Esophagus mucosa (tissue), 1 donor: Measurements from ENCODE around the gene C7. TPM values are rescaled to one million over a fixed set of nuclear protein-coding genes. Genes with fewer than 3 reads are reported as not detected.
"Not testable (repeated sequence)": the region's sequence is repeated elsewhere in the genome, so short reads cannot be mapped to it uniquely, and the experiment has no call there.

Experiments
- ATAC-seq: fragments of 200-7000 bp; cut with Tn5 transposase; one replicate; pipeline ENCODE4 v1.9.1; 2020
- total RNA-seq: library from RNA; stranded (reverse); gene quantifications from one replicate; pipeline ENCODE4 v1.2.4, GENCODE V29; 2023
- donor health status: DM: yes; HTN: yes; CAD: no.

C7 gene
- total RNA-seq, 1 donor from 2014 or later = 8.4 TPM

DNA sequence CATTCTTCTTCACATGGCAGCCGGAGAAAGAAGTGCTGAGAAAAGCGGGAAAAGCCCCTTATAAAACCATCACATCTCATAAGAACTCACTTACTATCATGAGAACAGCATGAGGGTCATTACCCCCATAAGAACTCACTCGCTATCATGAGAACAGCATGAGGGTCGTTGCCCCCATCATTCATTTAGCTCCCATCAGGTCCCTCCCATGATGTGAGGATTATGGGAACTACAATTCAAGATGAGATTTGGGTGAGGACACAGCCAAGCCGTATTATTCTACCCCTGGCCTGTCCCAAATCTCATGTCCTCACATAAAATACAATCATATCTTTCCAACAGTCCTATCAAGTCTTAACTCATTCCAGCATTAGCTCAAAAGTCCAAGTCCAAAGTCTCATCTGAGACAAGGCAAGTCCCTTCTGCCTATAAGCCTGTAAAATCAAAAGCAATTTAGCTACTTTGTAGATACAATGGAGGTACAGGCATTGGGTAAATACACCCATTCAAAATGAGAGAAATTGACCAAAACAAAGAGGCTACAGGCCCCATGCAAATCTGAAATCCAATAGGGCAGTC, 82.8 kb downstream of the C7 start:
- ATAC-seq = no peak

DNA sequence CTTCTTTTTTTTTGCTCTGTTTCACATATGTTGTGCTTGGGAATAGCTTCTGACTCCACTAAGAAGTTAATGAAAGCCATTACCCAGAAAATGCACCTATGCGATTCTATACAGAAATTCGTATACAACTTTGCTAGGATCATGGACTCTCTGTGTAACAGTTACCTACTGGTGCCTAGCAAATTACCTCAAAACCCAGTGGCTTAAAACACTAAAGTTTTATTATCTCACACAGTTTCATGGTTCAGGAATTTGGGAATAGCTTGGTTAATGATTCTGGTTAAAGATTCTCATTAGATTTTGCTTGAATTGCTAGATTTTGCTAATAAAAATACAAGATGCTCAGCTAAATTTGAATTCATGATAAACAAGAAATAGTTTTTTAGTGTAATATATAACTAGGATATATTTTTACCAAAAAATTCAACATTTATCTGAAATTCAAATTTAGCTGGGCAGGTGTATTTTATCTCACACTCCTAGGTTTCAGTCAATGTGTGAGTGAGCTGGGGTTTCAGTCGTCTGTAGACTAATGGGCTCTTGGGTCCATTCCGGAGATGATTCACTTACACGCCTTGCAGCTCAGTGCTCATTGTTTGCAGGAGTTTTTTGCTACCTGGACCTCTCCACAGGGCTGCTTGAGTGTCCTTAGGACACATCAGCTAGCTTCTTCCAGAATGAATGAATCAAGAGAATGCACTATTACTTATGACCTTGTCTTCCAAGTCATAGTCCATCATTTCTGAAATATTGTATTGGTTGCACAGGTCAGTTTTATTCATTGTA, 86.7 kb downstream of the C7 start:
- ATAC-seq = no peak

DNA sequence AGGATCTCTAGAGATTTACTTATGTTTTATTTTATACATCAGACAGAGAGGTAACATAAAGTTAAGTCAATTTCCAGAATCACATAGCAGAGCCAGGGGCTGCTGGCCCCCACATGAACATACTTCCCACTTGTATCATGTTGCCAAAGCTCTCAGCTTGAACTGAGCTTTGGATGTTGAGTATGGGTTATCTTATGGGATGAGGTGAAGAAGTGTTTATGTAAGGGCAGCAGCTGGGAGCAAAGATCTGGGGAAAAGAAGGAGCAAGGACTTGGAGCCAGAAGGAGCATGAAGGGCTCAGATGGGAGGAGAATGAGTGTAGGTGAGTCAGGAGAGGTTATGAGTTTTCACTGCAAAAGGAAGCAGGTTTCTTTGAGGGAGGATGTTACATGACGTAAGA, 89.8 kb downstream of the C7 start:
- no peak for ATAC-seq

DNA sequence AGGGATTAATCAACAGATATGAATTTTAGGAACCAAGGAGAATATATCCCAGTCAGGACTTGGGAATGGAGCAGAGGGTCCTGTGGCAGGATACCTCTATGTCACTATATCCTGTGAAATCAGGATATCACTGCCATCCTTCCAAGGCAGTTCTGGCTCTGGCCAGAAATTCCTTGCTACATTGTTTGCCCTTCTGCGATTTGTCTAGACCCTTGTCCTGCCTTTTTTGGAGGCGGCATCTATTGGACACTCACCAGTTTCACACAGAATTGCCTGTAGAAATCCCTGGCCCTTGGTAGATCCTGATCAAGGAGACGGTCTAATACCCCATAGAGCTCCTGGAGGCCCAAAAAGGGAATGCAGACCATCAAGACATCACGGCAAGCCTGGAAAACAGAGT, 90.7 kb downstream of the C7 start:
- no peak for ATAC-seq

DNA sequence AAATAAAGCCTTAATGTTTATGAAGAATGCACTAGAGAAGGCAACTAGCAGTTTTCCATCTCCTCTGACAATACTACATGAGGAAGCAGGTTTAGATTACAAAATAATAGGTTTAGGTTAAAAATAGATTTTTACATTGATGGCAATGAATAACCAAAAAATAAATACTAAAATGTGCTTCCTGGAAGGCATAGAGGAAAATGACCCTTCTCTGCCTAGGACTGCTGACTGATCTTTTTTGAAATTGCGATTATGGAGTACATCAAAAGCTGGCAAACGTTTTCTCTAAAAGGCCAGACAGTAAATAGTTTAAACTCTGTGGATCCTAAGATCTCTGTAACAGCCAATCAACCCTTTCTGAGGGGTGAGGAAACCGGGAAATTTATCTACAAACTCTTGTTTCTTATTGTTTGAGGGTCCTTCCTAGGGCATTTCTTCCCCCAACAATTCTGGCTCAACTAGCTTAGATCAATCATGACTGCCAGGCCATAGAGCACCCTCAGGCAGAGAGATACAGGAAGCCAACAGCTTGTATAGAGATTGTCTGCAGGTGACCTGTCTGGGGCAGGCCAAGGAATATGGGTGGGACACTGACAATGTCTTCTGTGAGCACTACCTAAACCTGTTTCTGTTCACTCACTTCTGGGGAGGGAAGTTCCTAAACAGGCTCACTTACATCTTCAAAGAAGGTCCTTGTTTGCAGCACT, 94.5 kb downstream of the C7 start:
- ATAC-seq = no peak

DNA sequence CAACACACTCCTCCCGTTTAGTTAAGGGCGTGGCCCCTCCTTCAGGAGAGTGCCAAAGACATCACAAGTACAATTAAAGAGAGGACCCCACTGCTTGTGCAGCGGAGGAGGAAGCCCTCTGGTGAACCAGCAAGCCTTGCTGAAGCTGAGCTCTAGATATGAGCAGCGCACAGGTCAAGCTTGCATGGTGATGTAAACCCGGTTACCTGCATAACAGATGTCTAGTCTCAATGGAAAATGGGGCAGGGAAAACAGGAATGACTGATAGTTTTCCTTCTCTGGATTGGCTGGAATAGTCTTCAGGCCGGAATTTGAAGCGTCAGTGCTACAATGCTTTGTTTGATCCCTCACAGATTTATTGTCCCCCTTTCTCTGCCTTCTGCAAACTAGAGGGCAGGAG, 95.6 kb downstream of the C7 start:
- no peak for ATAC-seq

DNA sequence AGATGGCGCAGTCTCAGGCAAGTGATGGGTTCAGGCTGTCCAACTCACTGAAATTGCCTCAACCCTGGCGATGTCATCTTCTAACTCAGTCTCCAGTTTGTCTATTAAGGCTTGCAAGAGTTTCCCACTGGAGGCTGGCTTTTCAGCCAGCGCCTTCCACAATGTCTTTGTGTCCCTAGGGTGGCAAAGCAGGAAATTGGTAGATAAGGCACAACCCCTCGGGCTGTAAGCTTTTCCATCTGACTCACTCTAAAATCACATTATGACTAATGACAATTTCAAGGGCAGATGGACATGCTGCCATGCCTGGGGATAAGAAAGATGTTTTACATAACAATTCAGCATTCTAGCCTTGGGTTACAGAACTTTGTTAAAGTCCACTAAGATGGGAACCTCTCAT, 99.9 kb downstream of the C7 start:
- no peak for ATAC-seq

DNA sequence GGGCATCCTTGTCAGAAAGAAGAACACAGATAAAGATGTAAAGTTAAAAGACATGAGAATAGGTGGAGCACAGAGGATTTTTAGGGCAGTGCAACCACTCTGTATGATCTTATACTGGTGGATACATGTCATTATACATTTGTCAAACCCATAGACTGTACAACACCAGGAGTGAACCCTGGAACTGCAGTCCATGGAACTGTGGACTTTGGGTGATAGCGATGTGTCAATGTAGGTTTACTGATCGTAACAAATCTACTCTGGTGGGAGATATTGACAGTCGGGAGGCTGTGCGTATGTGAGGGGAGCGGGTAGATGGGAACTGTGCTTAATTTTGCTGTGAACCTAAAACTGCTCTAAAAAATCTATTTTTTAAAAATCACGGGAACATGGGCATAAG, 101.3 kb downstream of the C7 start:
- no peak for ATAC-seq

DNA sequence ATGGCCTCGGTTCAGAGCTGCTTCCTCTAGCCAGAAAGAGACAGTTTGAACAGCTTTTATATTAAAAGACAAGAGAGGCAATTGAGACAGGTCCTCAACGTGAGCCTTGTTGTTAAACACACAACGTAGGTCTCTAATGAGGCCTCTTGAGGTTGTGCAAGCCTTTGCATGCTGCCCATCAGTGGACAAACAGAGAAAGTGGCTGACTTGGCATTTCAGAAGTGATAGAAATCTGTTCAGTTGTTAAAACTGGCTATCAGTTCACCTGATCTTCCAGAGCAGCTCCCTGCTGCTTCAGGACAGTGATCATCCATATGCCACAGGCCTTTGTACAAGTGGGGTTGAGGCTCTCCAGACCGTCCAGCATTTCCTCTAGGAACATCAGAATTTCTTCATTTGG, 103.0 kb downstream of the C7 start:
- no peak for ATAC-seq

DNA sequence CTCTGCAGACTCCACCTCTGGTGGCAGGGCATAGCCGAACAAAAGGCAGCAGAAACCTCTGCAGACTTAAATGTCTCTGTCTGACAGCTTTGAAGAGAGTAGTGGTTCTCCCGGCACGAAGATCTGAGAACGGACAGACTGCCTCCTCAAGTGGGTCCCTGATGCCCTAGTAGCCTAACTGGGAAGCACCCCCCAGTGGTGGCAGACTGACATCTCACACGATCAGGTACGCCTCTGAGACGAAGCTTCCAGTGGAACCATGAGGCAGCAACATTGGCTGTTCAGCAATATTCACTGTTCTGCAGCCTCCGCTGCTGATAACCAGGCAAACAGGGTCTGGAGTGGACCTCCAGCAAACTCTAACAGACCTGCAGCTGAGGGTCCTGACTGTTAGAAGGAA, 113.3 kb downstream of the C7 start:
- ATAC-seq = not testable (repeated sequence)

Other genes starting within 250 kb of the C7 start
- 1.5 TPM for gene PTGER4, start 229.6 kb upstream of the C7 start, total RNA-seq
- gene TTC33, start 153.5 kb upstream of the C7 start, total RNA-seq = 3.8 TPM
- gene PRKAA1, start 111.1 kb upstream of the C7 start, total RNA-seq = 32.3 TPM
- gene RPL37, start 74.3 kb upstream of the C7 start, total RNA-seq = 1,416 TPM
- gene CARD6, start 68.1 kb upstream of the C7 start, total RNA-seq = 15.9 TPM
- not detected for gene MROH2B, start 161.8 kb downstream of the C7 start, total RNA-seq